SU-DHL-6 (cell line): ENCODE data around the gene NIN.

Source experiments
- H2AFZ ChIP-seq: fragments of 200-600 bp; sonication (generic); 2 replicates; pipeline ENCODE4 v1.6.1; 2014; ENCODE audit warnings: low read depth, mild to moderate bottlenecking, moderate library complexity, mixed read lengths, antibody characterized with exemption, low read length; ENCODE audit not compliant: severe bottlenecking
- H3F3A ChIP-seq: fragments of 200-600 bp; shearing (Covaris generic); 2 replicates; pipeline ENCODE4 v1.6.0; 2016; ENCODE audit warnings: antibody characterized with exemption, mild to moderate bottlenecking; ENCODE audit not compliant: insufficient read depth
- H3K27ac ChIP-seq: fragments of 200-600 bp; sonication (generic); 2 replicates; pipeline ENCODE4 v1.5.1; 2016; ENCODE audit warnings: low read depth, mild to moderate bottlenecking, low read length, moderate library complexity, mixed read lengths
- H3K27me3 ChIP-seq: fragments of 200-600 bp; sonication (generic), shearing (Covaris generic); 2 replicates; pipeline ENCODE4 v1.6.0; 2014; ENCODE audit warnings: mild to moderate bottlenecking, low read length
- H3K36me3 ChIP-seq: fragments of 200-600 bp; sonication (generic); 2 replicates; pipeline ENCODE4 v1.6.1; 2014; ENCODE audit warnings: mild to moderate bottlenecking, low read length, mixed read lengths
- H3K4me2 ChIP-seq: fragments of 300-600, 200-600 bp; shearing (Covaris generic), sonication (generic); 2 replicates; pipeline ENCODE4 v1.6.0; 2014; ENCODE audit warnings: low read length, low read depth, mild to moderate bottlenecking; ENCODE audit not compliant: poor library complexity, severe bottlenecking
- H3K4me3 ChIP-seq: fragments of 200-600 bp; sonication (generic); 2 replicates; pipeline ENCODE4 v1.5.1; 2014; ENCODE audit warnings: antibody characterized with exemption, low read length, mild to moderate bottlenecking, mixed read lengths; ENCODE audit not compliant: insufficient read depth, poor library complexity, severe bottlenecking
- H3K79me2 ChIP-seq: fragments of 200-600 bp; sonication (generic); 2 replicates; pipeline ENCODE4 v1.6.1; 2014; ENCODE audit warnings: mild to moderate bottlenecking, low read length, moderate library complexity; ENCODE audit not compliant: insufficient read depth
- H3K9ac ChIP-seq: fragments of 200-600 bp; sonication (generic); 2 replicates; pipeline ENCODE4 v1.7.0; 2014; ENCODE audit warnings: mild to moderate bottlenecking, low read length
- H3K9me2 ChIP-seq: fragments of 200-600 bp; sonication (generic); replicated peaks from 2 replicates; pipeline ENCODE4 v1.6.1; 2014; ENCODE audit warnings: low read length; ENCODE audit not compliant: insufficient read depth
- H3K9me3 ChIP-seq: fragments of 200-600 bp; sonication (generic); 2 replicates; pipeline ENCODE4 v1.6.1; 2014; ENCODE audit warnings: low read length, mixed read lengths; ENCODE audit not compliant: insufficient read depth
- H4K20me1 ChIP-seq: fragments of 200-600 bp; sonication (generic); 2 replicates; pipeline ENCODE4 v1.6.1; 2014; ENCODE audit warnings: low read depth, mild to moderate bottlenecking, antibody characterized with exemption, low read length, moderate library complexity, mixed read lengths
- CTCF ChIP-seq: fragments of 200-600 bp; sonication (generic); IDR thresholded peaks from one replicate; pipeline ENCODE4 v1.5.1; 2017; ENCODE audit warnings: antibody characterized with exemption, mild to moderate bottlenecking, low read length, moderate library complexity; ENCODE audit not compliant: insufficient read depth, poor library complexity, severe bottlenecking
- EZH2phosphoT487 ChIP-seq: fragments of 200-600 bp; sonication (generic), shearing (Covaris generic); conservative IDR thresholded peaks from 2 replicates; pipeline ENCODE4 v1.6.1; 2018; ENCODE audit warnings: mild to moderate bottlenecking, antibody characterized with exemption, low read length, moderate library complexity, mixed read lengths

The NIN gene

GRCh38 chr14:50769863-50770500, 61.0 kb downstream of the NIN start:
- Histone ChIP-seq H3F3A (no peaks in the 10 kb centered on the region), H3K36me3 (peaks cover 64% of the 10 kb centered on the region), H4K20me1 (no peaks in the 10 kb centered on the region)

GRCh38 chr14:50768680-50769079, 62.3 kb downstream of the NIN start:
- H3K27ac ChIP-seq = no peak overlapping the region
- H3K9me2 ChIP-seq = no peaks in the 10 kb centered on the region
- no peaks in the 10 kb centered on the region for H3K27me3 ChIP-seq
- no peak for TF ChIP-seq CTCF
- TF ChIP-seq EZH2phosphoT487 = no peak
- no peak overlapping the region for H3K4me2 ChIP-seq
- peaks cover 7% of the 10 kb centered on the region; the same call in 1 of the 2 replicates for H3F3A ChIP-seq
- H3K9ac ChIP-seq = no peak overlapping the region
- H3K79me2 ChIP-seq = no peaks in the 10 kb centered on the region
- H4K20me1 ChIP-seq = no peaks in the 10 kb centered on the region
- no peak overlapping the region for H2AFZ ChIP-seq
- H3K9me3 ChIP-seq = no peaks in the 10 kb centered on the region
- no peak overlapping the region for H3K4me3 ChIP-seq
- peaks cover 71% of the 10 kb centered on the region for H3K36me3 ChIP-seq

More at GRCh38 chr14:50769863-50770500, 61.0 kb downstream of the NIN start:
- H3K27ac ChIP-seq = no peak overlapping the region
- H3K4me2 ChIP-seq = no peak overlapping the region
- no peak overlapping the region for H2AFZ ChIP-seq
- H3K9ac ChIP-seq = no peak overlapping the region
- TF ChIP-seq CTCF (no peak), EZH2phosphoT487 (no peak)
- H3K9me3 ChIP-seq = no peaks in the 10 kb centered on the region
- no peaks in the 10 kb centered on the region for H3K27me3 ChIP-seq
- no peak overlapping the region for H3K4me3 ChIP-seq
- H3K9me2 ChIP-seq = no peaks in the 10 kb centered on the region
- H3K79me2 ChIP-seq = no peaks in the 10 kb centered on the region

- H3K27ac ChIP-seq = no peak overlapping the region
- H3F3A ChIP-seq = peaks cover 8% of the 10 kb centered on the region; the same call in 1 of the 2 replicates
- H3K36me3 ChIP-seq = peaks cover 76% of the 10 kb centered on the region
Observed at GRCh38 chr14:50766338-50766886, 64.5 kb downstream of the NIN start.

More at GRCh38 chr14:50766338-50766886, 64.5 kb downstream of the NIN start:
- Histone ChIP-seq H3K4me3 (no peak overlapping the region), H2AFZ (no peak overlapping the region), H3K27me3 (no peaks in the 10 kb centered on the region), H3K9me2 (no peaks in the 10 kb centered on the region), H4K20me1 (no peaks in the 10 kb centered on the region), H3K9ac (no peak overlapping the region), H3K9me3 (no peaks in the 10 kb centered on the region), H3K79me2 (no peaks in the 10 kb centered on the region), H3K4me2 (no peak overlapping the region)
- TF ChIP-seq CTCF = no peak
